ENCODE data around the gene TET3. TPM values are rescaled to one million over a fixed set of nuclear protein-coding genes. Genes with fewer than 3 reads are reported as not detected.
A peak's percentile ranks its signal among the peaks of the same experiment; 100 is the strongest.

Gene TET3
- total RNA-seq, 2 experiments from 2014 or later, result 22.2 to 24.1 TPM

- CTCF ChIA-PET, result no interaction called here
Observed at GRCh38 chr2:73976803-73977202, 7.9 kb upstream of the TET3 start.

DNA sequence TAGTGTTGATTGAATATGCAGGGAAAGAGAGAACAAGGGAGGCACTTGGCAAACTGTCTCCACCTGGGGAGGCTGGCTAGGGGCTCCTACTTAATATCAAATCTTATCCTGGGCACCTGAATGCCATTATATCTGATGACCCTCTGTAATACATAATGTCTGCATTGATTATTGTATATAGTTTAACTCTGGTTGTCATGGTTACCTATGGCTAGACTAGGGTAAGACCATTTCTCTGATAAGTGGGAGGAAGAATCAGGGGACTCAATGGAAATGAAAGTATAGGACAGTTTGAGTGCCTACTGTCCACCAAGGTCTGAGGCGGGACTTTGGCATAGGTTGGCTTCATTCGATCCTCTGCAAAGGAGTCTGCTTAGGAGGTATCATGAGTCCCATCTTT, 7.2 kb upstream of the TET3 start:
- Mint-ChIP-seq H3K4me1 (ENCODE audit: low read depth) (peaks cover 80% of the 10 kb centered on the region), H3K9me3 (no peaks in the 10 kb centered on the region), H3K4me3 (no peak overlapping the region), H3K27me3 (no peaks in the 10 kb centered on the region), H3K27ac (peak overlapping the region; percentile 65), H3K36me3 (ENCODE audit: low read depth) (no peaks in the 10 kb centered on the region)
- intact Hi-C loops (cut with DNase I, micrococcal nuclease), result no loop called here
- POLR2A ChIA-PET, result interaction anchor here (1.0 to 2.1 kb wide), 2 partner anchors 51 to 64 kb away, joined by 3 to 6 read pairs; partner anchors contain the start of gene DGUOK
- H3K27me3 ChIP-seq (ENCODE audit: control insufficient read depth in 1 of 2, insufficient read depth in 2 of 2, low read length in 2 of 2), result no peaks in the 10 kb centered on the region
- H3K9me3 ChIP-seq (ENCODE audit: control insufficient read depth in 1 of 2, insufficient read depth in 1 of 2, low read length in 2 of 2), result no peaks in the 10 kb centered on the region
- CTCF ChIA-PET, result no interaction called here
- H3K4me1 ChIP-seq (ENCODE audit: insufficient read depth, low read length), result peaks cover 56% of the 10 kb centered on the region
- ATAC-seq (ENCODE audit: poor library complexity) (no peak), DNase-seq (no peak)
- no peak overlapping the region for H3K4me3 ChIP-seq (ENCODE audit: low read length)
- TF ChIP-seq, protein P1, sequence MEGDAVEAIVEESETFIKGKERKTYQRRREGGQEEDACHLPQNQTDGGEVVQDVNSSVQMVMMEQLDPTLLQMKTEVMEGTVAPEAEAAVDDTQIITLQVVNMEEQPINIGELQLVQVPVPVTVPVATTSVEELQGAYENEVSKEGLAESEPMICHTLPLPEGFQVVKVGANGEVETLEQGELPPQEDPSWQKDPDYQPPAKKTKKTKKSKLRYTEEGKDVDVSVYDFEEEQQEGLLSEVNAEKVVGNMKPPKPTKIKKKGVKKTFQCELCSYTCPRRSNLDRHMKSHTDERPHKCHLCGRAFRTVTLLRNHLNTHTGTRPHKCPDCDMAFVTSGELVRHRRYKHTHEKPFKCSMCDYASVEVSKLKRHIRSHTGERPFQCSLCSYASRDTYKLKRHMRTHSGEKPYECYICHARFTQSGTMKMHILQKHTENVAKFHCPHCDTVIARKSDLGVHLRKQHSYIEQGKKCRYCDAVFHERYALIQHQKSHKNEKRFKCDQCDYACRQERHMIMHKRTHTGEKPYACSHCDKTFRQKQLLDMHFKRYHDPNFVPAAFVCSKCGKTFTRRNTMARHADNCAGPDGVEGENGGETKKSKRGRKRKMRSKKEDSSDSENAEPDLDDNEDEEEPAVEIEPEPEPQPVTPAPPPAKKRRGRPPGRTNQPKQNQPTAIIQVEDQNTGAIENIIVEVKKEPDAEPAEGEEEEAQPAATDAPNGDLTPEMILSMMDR (IDR thresholded peaks at IDR 0.05), result no peak
- no peaks in the 10 kb centered on the region for H3K36me3 ChIP-seq (ENCODE audit: insufficient read depth, low read length)
- no peak overlapping the region for H3K27ac ChIP-seq (ENCODE audit: low read depth in 1 of 2, low read length in 2 of 2)

More at GRCh38 chr2:73976803-73977202, 7.9 kb upstream of the TET3 start:
- Histone ChIP-seq H3K4me1 (ENCODE audit: insufficient read depth, low read length) (peaks cover 57% of the 10 kb centered on the region), H3K27me3 (ENCODE audit: control insufficient read depth in 1 of 2, insufficient read depth in 2 of 2, low read length in 2 of 2) (no peaks in the 10 kb centered on the region), H3K9me3 (ENCODE audit: control insufficient read depth in 1 of 2, insufficient read depth in 1 of 2, low read length in 2 of 2) (no peaks in the 10 kb centered on the region), H3K36me3 (ENCODE audit: insufficient read depth, low read length) (no peaks in the 10 kb centered on the region), H3K27ac (ENCODE audit: low read depth in 1 of 2, low read length in 2 of 2) (no peak overlapping the region), H3K4me3 (ENCODE audit: low read length) (no peak overlapping the region)
- DNase-seq (no peak), ATAC-seq (ENCODE audit: poor library complexity) (no peak)
- Mint-ChIP-seq H3K36me3 (ENCODE audit: low read depth) (no peaks in the 10 kb centered on the region), H3K4me1 (ENCODE audit: low read depth) (peaks cover 80% of the 10 kb centered on the region), H3K27me3 (no peaks in the 10 kb centered on the region), H3K4me3 (peak overlapping the region; percentile 21), H3K27ac (peak overlapping the region; percentile 65), H3K9me3 (no peaks in the 10 kb centered on the region)
- POLR2A ChIA-PET, result interaction anchor here (2.1 kb wide), 1 partner anchor 50 kb away, joined by 6 read pairs; the partner anchor contains the start of gene DGUOK
- TF ChIP-seq, protein P1 (IDR thresholded peaks at IDR 0.05), result no peak
- intact Hi-C loops (cut with DNase I, micrococcal nuclease), result no loop called here

- Mint-ChIP-seq H3K4me3 (peak overlapping the region; percentile 26), H3K27ac (peak overlapping the region; percentile 69), H3K4me1 (ENCODE audit: low read depth) (peaks cover 83% of the 10 kb centered on the region), H3K27me3 (no peaks in the 10 kb centered on the region), H3K9me3 (no peaks in the 10 kb centered on the region), H3K36me3 (ENCODE audit: low read depth) (no peaks in the 10 kb centered on the region)
- H3K36me3 ChIP-seq (ENCODE audit: insufficient read depth, low read length), result no peaks in the 10 kb centered on the region
- H3K4me3 ChIP-seq (ENCODE audit: low read length), result no peak overlapping the region
- intact Hi-C loops (cut with DNase I, micrococcal nuclease), result no loop called here
- DNase-seq (peak; percentile 31 to 89 (median 60)), ATAC-seq (ENCODE audit: poor library complexity) (peak; percentile 93)
- H3K9me3 ChIP-seq (ENCODE audit: control insufficient read depth in 1 of 2, insufficient read depth in 1 of 2, low read length in 2 of 2), result no peaks in the 10 kb centered on the region
- POLR2A ChIA-PET, result interaction anchor here (0.5 to 2.7 kb wide), 14 partner anchors 8 to 199 kb away, joined by 3 to 15 read pairs (median 4); partner anchors contain the start of genes DGUOK and MOB1A
- TF ChIP-seq, protein P1 (IDR thresholded peaks at IDR 0.05), result no peak
- H3K4me1 ChIP-seq (ENCODE audit: insufficient read depth, low read length), result peaks cover 57% of the 10 kb centered on the region
- H3K27me3 ChIP-seq (ENCODE audit: control insufficient read depth in 1 of 2, insufficient read depth in 2 of 2, low read length in 2 of 2), result no peaks in the 10 kb centered on the region
- H3K27ac ChIP-seq (ENCODE audit: low read depth in 1 of 2, low read length in 2 of 2), result peak overlapping the region; percentile 41 to 66
- CTCF ChIA-PET, result interaction anchor here (1.5 to 2.0 kb wide), 2 partner anchors 8 to 71 kb away, joined by 4 to 5 read pairs; no protein-coding TSS in a partner anchor
Observed at GRCh38 chr2:73979021-73979420, 5.7 kb upstream of the TET3 start.

All from CD4-positive, alpha-beta T cell (primary cell).